Forelimb muscle (tissue), 1 donor: ENCODE results near the gene AP2M1. TPM values are rescaled to one million over a fixed set of nuclear protein-coding genes. Genes with fewer than 3 reads are reported as not detected.
A peak's percentile ranks its signal among the peaks of the same experiment; 100 is the strongest.
"Not testable (repeated sequence)": the region's sequence is repeated elsewhere in the genome, so short reads cannot be mapped to it uniquely, and the experiment has no call there.

Experiments used
- DNase-seq: peaks from one replicate; pipeline ENCODE4 v3.0.0-alpha.2; 2013; ENCODE audit warnings: low read depth
- polyA plus RNA-seq: library from polyadenylated mRNA; unstranded; fragments of 120-200 nt; gene quantifications from one replicate; pipeline ENCODE4 v1.2.1, GENCODE V29; 2013; ENCODE audit not compliant: insufficient read length

Gene AP2M1
- polyA plus RNA-seq: 177 TPM

- peak; percentile 97 for DNase-seq
Measured at GRCh38 chr3:184174646-184175492, at the start of gene AP2M1. Gene AP2M1 (plus strand): TSS chr3:184174855. CDS start chr3:184176994, 2,139 bp downstream.

GRCh38 chr3:184126006-184126405 lies 48.6 kb upstream of the AP2M1 start:
- DNase-seq: no peak

GRCh38 chr3:184129012-184129411 lies 45.6 kb upstream of the AP2M1 start:
- no peak for DNase-seq

GRCh38 chr3:184132945-184133344 lies 41.7 kb upstream of the AP2M1 start:
- no peak for DNase-seq

GRCh38 chr3:184133840-184134745 lies 40.6 kb upstream of the AP2M1 start:
- peak; percentile 79 for DNase-seq

GRCh38 chr3:184134746-184135148 lies 39.9 kb upstream of the AP2M1 start:
- DNase-seq: no peak

- DNase-seq: peak; percentile 89
Measured at GRCh38 chr3:184135149-184135910, 39.3 kb upstream of the AP2M1 start, which contains the start of gene EIF2B5. Gene EIF2B5 (plus strand): TSS chr3:184135358. CDS start chr3:184135386, 28 bp downstream.

GRCh38 chr3:184135911-184136260 lies 38.8 kb upstream of the AP2M1 start:
- no peak for DNase-seq

- DNase-seq: no peak
Measured at GRCh38 chr3:184140436-184140835, 34.2 kb upstream of the AP2M1 start.

GRCh38 chr3:184142199-184142598 lies 32.5 kb upstream of the AP2M1 start:
- DNase-seq: no peak

GRCh38 chr3:184143327-184143726 lies 31.3 kb upstream of the AP2M1 start:
- DNase-seq: no peak

GRCh38 chr3:184144505-184144904 lies 30.1 kb upstream of the AP2M1 start:
- DNase-seq: no peak

- peak; percentile 60 for DNase-seq
Measured at GRCh38 chr3:184145111-184145524, 29.5 kb upstream of the AP2M1 start.

GRCh38 chr3:184145751-184146270 lies 28.8 kb upstream of the AP2M1 start:
- no peak for DNase-seq

- DNase-seq: no peak
Measured at GRCh38 chr3:184148076-184148475, 26.6 kb upstream of the AP2M1 start.

GRCh38 chr3:184149123-184149522 lies 25.5 kb upstream of the AP2M1 start:
- DNase-seq: no peak

- not testable (repeated sequence) for DNase-seq
Measured at GRCh38 chr3:184149770-184150169, 24.9 kb upstream of the AP2M1 start.

GRCh38 chr3:184154885-184155643 lies 19.6 kb upstream of the AP2M1 start, which contains the start of gene DVL3:
Gene DVL3 (plus strand): TSS chr3:184155377. CDS start chr3:184155636, 259 bp downstream.
- no peak for DNase-seq

- DNase-seq: no peak
Measured at GRCh38 chr3:184155644-184156521, 18.8 kb upstream of the AP2M1 start.
